ENCODE data around the gene CXCL14. TPM values are rescaled to one million over a fixed set of nuclear protein-coding genes. Genes with fewer than 3 reads are reported as not detected.

The CXCL14 gene
- 0.27 and 0.39 TPM in 2 replicates for polyA plus RNA-seq

GRCh38 chr5:135578685-135579341, at the start of gene CXCL14:
Gene CXCL14, minus strand, starts transcription at chr5:135578991. Its CDS starts 213 bp downstream, at chr5:135578778.

GRCh38 chr5:135535820-135536801, 42.7 kb downstream of the CXCL14 start, which contains the start of gene NEUROG1:
Gene NEUROG1, minus strand, starts transcription at chr5:135535964. Its CDS starts 274 bp downstream, at chr5:135535690.

Other genes starting within 250 kb of the CXCL14 start
- 73.0 and 84.5 TPM in 2 replicates for gene MACROH2A1, start 179.8 kb downstream of the CXCL14 start, polyA plus RNA-seq
- not detected in 2 replicates for gene DCANP1, start 131.6 kb downstream of the CXCL14 start, polyA plus RNA-seq
- not detected in 2 replicates for gene TIFAB, start 126.6 kb downstream of the CXCL14 start, polyA plus RNA-seq
- gene NEUROG1, start 43.0 kb downstream of the CXCL14 start, polyA plus RNA-seq = not detected in 2 replicates

Data from Purkinje cell (primary cell).